Stimulated activated CD8-positive, alpha-beta memory T cell treated with anti-CD3 and anti-CD28 coated beads, Interleukin-4, amount 100 ng/mL, for 1 hour (primary cell): ENCODE measurements around the gene RBBP8NL.

Experiments
- DNase-seq, 2 donors: peaks; one replicate each; pipeline ENCODE4 v3.0.0-alpha.2; 2020; ENCODE audit warnings: low read depth in 2 of 2, low spot score in 1 of 2

Gene RBBP8NL, protein sequence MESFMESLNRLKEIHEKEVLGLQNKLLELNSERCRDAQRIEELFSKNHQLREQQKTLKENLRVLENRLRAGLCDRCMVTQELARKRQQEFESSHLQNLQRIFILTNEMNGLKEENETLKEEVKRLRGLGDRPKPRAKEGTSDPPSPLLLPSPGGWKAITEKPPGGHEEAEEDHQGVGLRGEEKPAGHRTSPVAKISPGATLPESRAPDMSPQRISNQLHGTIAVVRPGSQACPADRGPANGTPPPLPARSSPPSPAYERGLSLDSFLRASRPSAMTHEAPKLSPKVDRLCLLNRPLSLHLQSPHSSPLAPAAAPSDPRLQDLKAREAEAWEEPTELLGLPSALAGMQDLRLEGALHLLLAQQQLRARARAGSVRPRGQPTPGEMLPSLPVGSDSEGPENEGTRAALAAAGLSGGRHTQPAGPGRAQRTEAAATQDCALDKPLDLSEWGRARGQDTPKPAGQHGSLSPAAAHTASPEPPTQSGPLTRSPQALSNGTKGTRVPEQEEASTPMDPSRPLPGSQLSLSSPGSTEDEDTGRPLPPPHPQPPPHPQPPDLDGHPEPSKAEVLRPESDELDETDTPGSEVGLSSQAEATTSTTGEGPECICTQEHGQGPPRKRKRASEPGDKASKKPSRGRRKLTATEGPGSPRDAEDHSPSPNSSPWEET

DNA sequence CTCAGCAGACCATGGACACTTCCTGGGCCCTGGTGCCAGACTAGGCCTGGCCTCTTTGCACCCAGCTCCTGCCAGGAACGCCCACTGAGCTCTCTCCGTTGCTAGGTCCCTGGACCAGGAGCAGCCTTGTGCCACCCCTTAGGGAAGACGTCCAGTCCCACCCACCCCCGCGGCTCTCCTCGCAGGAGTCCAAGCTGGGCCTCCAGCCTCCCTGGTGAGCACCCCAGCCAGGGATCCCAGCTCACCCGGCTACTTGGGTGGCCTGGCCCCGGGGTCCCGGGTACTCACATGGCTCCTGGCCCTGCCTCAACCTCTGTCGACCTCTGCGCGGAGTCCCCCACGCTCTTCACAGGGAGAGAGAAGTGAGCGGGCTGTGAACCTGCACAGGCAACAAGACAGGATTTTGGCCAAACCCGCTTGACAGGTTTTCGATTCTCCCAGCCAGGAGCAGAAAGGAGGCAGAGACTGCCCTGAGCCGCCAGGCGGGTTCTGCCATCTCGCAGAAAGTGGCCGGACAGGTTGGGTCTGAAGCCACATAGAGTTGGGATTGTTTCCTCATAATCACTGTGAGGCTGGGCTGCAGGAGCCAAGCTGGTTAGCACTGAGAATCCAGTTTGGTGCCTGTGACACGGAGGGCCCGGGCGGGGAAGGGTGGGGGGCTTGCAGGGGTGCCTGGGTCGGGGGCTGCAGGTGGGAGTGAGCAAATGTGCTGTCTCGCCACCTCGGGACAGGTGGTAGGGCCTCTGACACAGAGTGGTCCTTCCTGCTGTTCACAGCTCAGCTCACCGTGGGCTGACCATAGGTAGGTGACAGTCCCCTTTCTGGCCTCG is at the start of gene RBBP8NL:
Gene RBBP8NL, minus strand, starts transcription at position 368 of the 830 bp plus-strand sequence. CDS start 7,892 bp downstream, outside the sequence.
- no peak for DNase-seq

DNA sequence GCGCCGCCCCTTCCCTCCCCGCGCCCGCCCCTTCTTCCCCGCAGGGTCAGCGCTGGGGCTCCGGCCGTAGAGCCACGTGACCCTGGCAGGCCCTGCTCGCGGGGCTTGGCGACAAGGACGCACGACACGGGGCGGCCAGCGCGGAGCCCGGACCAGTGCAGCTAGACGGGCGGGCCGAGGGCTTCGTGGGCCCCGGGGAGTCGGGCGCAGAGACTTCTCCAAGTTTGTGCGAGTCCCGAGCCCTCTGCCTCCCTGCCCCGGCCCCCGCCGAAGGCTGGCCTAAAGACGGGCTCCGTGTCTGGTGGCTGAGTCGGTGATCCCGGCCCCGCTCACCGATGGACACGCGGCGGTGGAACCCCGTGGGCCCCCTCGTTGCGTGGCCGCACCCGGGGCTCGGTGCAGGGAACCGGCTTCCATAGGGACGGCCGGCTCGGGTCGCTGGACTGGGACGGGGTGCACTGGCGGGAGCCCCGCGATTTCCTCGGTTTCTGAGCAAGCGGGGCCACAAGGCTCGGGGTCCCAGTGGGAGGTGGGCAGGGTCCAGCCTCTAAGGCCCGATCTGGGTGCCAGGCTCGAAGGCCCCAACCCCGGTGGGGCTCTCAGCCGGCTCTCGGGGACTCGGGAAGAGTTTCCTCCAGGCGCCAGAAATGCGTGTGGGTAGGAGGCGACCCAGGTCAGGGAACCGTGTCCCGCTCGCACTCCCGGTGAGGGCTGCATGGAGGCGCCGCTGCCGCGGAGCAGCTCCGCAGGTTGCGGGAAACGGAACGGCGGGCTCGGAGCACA is 48.9 kb upstream of the RBBP8NL start:
- DNase-seq, result no peak

DNA sequence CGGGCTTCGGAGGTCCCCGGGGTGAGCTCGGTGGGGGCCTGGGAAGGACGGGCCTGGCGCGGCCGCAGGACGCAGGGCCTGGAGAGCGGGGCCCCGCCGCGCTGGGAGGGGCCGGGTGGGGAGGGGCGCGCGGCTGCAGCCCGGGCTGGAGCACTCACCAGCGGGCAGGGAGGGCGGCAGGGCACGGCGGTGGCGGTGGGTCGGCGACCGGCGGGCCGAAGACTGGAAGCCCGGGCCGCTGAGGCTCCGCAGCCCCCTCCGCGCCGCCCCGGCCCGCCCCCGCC is 48.4 kb upstream of the RBBP8NL start, which contains the start of gene GATA5:
Gene GATA5, minus strand, starts transcription at position 224 of the 284 bp plus-strand sequence. CDS start 474 bp downstream, outside the sequence.
- DNase-seq, result no peak

DNA sequence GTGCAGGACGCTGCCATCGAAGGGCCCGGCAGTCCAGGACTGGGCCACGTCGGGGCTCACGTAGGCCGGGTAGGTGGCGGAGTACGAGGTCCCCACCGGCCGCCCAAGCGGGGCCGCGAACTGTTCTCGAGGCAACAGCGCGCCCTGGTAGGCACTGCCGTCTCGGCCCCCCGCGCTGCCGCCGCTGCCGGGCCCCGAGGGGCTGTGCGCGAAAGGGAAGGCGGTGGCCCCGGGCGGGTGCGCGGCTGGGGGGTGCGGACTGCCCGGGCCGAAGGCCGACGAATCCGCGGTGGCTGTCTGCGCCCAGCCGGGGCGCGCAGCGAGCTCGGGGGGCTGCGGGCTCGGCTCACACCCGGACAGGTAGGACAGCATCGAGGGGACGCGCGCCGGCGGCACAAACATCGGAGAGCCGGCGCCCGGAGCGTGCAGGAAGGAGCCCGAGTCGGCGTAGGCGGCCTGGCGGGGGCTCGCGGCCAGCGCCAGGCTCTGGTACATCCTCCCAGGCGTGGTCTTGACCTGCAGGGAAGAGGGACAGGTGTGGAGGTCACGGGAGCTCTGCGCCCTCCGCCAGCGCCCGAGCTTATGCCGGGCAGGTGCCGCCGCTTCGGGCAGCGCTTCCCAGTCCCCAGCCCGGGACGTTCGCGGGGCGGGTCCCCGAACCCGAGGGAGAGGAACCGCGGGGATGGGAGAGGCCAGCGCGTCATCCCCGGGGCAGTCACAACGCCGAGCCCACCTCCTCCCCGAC is 47.9 kb upstream of the RBBP8NL start:
- no peak for DNase-seq

DNA sequence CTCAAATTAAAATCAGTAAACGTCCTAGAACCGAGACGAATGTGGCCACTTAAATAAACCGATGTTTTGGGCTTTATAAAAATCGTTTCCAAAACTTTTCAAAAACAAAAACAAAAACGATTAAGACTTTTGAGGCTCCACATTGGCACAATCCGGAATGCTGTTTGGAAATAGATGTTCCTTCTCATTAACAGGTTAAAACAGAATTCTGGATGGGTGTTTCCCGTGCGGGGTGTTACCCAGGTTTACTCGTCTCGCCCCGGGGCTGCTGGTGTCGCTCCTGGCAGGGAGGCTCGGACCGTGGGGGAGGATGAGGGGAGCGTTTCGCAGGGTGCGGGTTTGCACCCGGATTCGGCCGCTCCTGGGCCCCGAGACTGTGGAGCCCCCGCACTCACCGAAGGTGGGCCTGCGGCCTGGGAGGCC is 47.3 kb upstream of the RBBP8NL start:
- DNase-seq, result no peak

DNA sequence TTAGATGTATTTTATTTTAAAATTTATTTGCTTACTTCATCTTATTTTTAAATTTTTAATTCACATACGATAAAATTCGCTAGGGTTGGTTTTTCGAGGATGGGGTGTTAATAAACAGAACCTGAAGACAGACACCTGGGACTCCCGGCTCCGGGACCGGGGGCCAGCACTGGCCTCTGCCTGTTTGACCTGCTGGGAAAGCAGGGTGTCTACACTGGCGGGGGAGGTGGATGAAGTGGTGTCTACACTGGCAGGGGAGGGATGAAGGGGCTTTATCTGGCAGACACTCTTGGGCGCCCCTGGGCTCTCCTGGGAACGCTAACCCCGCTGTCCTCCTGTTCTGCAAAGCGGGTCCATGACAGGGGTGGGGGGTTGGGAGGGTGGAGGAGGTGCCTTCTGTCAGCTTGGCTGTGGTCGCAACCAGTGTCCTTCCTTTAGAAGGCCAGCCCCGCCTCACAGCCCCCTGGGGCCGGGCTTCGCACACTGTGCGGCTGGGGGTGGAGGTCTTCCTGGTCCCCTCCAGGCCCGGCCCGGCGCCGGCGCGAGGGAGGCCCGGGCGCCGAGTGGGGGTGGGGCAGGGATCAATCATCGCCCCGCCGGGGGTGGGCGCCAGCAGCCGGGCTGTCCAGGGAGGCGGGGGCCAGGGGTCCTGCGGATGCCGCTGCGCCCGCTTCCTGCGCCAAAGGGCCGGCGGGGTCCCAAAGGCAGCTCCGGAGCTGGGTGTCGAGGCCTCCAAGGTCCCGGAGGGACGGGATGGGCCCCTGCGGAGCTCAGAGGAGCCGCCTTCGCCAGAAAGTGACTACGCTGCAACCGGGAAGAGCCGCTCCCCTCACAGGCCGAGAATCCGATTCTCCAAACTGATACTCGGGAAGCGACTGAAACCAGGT is 46.6 kb upstream of the RBBP8NL start:
- no peak for DNase-seq

DNA sequence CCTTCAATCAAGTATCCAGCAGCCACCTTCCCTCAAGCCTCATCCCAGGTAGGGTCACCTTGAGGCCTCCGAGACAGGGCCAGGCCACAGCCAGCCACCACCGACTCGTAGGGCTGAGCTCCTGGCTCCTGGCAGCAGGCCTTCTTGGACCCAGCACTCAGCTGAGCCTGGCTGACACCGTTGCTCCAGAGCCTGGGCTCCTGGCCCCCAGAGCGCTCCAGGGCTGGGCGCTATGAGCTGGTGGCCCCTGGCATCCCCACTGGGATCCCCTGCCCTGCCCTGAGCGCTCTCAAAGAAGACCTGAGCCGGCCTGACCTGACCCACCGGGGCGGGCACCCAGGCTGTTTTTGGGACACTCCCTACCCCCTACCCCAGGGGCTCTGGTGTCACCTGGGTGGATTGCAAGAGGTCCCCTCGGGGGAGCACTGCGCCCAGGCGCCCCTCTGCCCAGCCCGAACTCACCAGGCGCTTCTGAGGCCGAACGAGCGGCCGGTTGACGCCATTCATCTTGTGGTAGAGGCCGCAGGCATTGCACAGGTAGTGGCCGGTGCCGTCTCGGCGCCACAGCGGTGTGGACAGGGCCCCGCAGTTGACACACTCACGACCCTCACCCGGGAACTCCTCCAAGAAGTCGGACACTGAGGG is 45.7 kb upstream of the RBBP8NL start:
- no peak for DNase-seq

DNA sequence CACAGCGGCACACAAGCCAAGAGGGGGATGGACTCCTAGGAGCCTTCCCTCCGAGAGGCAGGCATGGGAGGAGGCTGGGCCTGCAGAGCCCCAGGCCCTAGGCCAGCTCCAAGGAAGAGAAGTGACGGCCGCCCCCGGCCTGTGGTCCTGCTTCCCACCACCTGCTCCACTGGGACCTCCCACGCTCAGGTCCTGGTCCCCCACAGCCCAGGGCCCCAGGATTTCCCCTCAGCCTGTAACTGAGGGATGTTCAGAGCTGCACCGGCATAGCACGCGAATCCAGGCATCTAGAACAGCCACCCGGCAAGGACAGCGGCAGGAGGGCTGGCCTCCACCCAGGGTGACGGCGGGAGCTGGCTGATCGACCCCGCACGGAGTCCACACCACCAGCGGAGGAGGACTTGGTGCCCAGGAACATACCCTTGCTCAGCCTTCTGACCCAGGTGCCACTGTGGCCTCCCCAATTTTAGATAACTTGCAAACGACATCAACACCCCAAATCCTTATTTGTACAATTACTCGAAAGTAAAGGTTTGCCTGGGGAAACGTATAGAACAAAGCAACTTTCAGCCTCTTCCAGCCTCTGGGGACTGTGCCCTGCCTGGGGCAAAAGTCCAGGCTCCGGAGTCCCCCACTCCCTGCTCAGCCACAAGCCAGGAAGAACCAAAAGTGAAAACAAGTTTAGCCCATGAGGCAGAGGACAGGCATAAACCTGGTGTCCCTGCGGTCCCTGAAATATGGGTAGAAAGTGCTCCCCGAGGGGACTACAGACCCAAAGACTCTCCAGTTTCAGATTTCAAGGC is 45.0 kb upstream of the RBBP8NL start:
- no peak for DNase-seq

DNA sequence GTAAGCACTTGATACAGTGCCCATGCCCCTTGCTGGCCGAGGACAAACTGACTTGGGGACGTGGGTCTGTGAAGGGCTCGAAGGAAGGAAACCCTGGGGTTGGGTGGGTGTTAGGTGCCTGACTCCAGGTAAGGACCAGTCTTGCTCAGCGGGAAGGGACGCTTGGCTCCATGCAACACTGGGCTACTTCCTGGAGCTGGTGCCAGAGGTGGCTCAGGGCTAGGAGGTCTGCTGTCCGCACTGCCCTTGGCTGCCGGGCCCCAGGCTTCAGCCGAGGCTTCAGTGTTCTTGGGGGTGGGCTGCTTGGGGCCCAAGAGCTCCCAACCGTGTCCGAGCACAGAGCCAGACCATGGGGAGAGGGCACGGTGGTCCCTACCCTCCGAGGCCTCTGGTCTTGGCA is 43.1 kb upstream of the RBBP8NL start:
- DNase-seq, result no peak

DNA sequence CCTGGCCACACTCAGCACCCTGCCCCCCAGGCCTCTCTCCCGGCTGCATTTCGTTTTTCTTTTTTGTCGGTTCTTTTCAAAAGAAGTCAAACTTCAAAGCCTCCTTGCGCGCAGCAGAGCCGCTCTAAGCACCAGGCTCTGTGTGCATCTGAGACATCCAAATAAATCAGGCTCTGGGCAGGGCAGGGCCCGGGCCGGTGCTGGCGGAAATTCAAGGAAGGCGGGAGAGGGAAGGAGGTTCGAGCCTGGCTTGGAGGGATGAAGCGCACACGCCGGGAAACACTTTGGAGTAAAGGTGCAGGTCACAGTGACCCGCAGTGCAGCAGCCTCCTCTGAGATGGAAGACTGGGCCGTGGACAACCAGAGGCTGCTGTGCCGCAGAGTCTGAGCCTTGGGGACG is 42.7 kb upstream of the RBBP8NL start:
- no peak for DNase-seq

DNA sequence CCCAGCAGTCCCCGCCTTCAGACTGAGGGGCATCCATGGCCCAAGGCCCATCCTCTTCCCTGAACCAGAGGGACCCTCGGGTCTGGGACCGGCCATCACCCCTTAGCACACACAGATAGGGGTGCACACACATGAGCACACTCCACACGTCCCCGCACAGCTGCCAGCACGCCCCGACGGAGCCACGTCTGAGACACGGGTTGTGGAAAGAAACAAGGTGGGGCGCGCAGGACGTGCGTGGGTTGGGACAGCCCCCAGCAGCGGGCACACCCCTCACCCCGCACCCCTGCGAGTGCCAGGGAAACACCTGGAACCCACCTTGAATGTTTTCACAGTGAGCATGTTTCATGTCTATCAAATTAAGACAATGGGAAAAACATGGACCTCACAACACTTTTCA is 42.0 kb upstream of the RBBP8NL start:
- no peak for DNase-seq

DNA sequence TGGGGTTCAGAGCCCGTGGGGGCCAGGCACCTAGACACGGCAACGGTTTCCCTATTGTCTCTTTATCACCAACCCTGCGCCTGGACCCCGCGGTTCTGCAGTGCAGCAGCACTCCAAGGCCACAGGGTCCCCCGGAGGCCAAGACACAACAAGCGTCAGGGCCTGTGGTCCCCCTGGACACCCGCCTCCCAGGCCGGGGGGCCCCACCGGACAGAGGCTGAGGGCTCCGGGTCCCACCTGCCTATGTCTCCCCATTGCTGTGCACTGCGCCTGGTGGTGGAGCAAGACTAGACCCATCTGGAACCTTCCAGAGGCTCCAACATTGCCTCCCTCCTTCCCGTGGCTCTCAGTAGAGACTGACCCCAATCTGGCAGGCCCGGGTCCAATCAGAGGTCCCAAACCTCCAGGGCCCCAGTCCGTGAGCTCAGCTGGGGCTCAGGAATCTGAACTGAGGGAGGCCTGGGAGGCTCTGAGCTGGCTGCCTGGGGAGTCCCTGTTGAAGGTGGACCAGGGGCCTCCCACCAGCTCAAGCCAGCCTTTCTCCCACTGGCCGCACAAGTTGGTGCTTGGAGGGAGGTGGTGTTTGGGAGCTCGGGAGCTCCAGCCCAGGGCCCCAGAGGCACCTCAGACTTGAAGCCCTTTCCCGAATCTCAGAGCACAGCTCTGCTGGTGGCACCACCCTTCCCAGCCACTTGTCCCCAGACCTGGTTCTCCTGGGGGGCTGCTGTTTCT is 39.6 kb upstream of the RBBP8NL start:
- no peak for DNase-seq

DNA sequence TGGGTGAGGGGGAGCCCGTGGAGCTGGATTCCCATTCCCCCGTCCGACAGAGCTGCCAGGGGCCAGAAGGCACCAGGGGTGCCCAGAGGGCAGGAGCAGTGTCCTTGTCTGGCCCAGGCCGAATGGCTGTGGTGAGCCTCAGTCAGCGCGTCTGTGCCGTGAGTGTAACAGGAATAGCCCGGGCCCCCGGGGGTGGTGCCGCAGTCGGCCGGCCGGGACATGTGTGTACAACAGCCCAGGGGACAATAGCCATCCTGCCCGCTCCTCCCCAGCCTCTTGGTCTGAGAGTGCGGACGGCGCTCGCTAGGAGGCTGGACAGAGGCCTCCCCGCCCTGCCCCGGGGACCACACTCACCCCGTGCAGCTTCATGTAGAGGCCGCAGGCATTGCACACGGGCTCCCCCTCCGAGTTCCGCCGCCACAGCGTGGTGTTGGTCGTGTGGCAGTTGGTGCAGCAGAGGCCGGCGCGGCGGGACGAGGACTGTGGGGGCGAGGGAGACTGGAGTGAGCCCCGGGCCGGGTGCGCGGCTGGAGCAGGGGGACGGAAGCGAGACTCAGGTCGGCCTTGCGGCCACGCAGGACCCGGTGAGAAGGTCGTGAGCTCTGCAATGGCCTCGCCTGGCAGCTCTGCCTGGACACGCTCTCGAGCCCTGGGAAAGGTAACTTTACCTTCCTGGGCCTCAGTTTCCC is 38.9 kb upstream of the RBBP8NL start:
- DNase-seq, result no peak

DNA sequence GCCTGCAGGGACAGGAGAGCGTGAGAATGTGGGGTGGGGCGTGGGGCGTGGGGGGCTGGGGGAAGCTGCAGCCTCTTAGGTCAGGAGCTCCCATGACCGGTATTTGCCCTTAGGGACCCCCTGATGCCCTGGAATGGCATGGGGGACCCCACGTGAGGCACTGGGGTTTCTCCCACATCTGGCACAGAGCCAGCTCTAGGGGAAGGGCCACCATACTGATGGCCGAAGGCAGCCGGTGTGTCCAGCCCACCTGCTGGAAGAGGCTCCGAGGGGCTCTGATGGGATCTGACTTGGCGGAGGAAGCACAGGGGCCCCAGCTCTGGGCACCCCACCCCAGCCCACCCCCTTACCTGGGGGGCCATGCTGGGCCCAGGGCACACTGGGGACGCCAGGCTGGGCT is 37.7 kb upstream of the RBBP8NL start:
- no peak for DNase-seq

DNA sequence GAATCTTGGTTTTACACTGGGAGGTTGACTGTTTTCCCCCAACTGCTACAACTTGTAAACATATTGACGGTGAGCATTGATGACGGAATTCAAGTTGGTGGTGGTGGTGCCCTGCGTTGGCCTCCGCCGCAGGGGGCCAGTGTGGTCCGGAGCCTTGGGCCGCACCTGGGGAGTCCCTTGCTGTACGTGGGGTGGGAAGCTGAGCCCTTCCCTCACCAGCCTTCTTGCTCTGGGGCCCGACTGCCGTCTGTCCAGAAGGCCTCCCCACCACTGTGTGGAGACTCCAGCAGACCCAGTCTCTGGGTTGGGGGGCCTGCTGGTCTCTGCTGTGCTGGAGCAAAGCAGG is 37.1 kb upstream of the RBBP8NL start:
- no peak for DNase-seq

DNA sequence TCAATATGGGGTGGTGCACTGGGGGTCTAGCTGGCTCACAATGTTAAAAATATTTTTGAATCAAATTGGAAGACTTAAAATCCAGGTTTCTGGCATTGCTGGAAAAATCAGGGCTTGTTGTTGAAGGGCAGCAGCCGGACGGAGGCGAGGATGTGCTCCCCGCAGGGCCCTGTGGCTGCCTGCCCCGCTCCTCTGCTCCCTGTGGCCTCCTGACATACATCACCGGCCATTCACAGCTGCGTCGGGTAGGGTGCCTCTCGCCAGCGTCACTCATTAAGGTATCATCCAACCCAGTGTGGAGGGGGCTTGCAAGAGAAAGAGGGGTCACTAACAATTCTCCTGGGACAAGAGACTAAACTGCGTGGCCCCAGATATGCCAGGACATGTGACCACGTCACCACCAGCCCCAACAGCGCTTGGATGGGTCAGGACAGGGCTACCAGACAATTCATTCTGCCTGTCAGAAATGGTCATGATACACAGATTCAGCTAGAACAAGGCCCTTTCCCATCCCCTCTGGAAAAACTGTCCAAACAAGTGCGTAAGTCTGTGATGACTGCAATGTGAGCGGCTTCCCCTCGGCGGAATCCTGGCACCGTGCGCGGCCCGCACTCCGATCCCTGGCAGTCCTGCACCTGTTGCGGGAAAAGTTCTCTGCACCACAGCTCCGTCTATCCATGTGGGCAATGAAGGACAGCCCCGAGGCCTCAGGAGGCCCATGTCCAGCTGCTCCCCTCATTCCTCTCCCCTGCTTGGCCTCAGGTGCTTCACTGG is 36.5 kb upstream of the RBBP8NL start:
- DNase-seq, result no peak
